K562 (cell line): Measurements from ENCODE around the gene CHDH. TPM values are rescaled to one million over a fixed set of nuclear protein-coding genes. Genes with fewer than 3 reads are reported as not detected.

Source experiments
- CHD1 ChIP-seq: fragments of 200-600 bp; sonication (generic); IDR thresholded peaks from one replicate; pipeline ENCODE4 v1.6.1; 2012; ENCODE audit warnings: mild to moderate bottlenecking, moderate library complexity, low read length, inconsistent platforms
- KDM4B ChIP-seq, 2 experiments: fragments of 450-650 bp in 1 of 2; sonication (generic) in 1 of 2; IDR thresholded peaks; 2 replicates each; pipeline ENCODE4 v1.6.1; 2016 to 2017; ENCODE audit warnings: borderline replicate concordance in 2 of 2, antibody characterized with exemption in 1 of 2, low read depth in 1 of 2, mild to moderate bottlenecking in 1 of 2
- MBD2 ChIP-seq: sonication (generic); IDR thresholded peaks from 2 replicates; pipeline ENCODE4 v1.6.1; 2016; ENCODE audit warnings: low read depth, borderline replicate concordance
- NR2C1 ChIP-seq, 2 experiments: fragments of 450-650 bp; IDR thresholded peaks; 2 replicates each; pipeline ENCODE4 v1.6.1; 2017; ENCODE audit warnings: mild to moderate bottlenecking in 2 of 2, antibody characterized with exemption in 1 of 2, inconsistent platforms in 1 of 2, missing compliant biosample characterization in 1 of 2, missing genetic modification characterization in 1 of 2
- PHF20 ChIP-seq: fragments of 450-650 bp; IDR thresholded peaks from 2 replicates; pipeline ENCODE4 v1.6.1; 2018; ENCODE audit not compliant: partially characterized antibody
- TAF7 ChIP-seq: fragments of 450-650 bp; IDR thresholded peaks from 2 replicates; pipeline ENCODE4 v1.6.1; 2016; ENCODE audit warnings: missing genetic modification characterization, missing compliant biosample characterization
- TBP ChIP-seq: optimal IDR thresholded peaks from 2 replicates; pipeline ENCODE3; 2011; ENCODE audit warnings: low read depth, low read length, improper control_type of control experiment
- polyA plus RNA-seq, 8 experiments: library from polyadenylated mRNA; depleted of rRNA in 4 of 8; stranded (reverse) in 5 of 8; unstranded in 3 of 8; fragments of >200 nt; fragmentation: Nextera tagmentation in 2 of 8; fragmentation: Illumina TruSeq in 1 of 8; extraction: Ambion mirVana in 2 of 8; extraction: Trizol in 1 of 8; gene quantifications; 2 replicates each; pipeline versions ENCODE4 v1.2.1 to v1.2.3, GENCODE V29; 2011 to 2014; ENCODE audit warnings: inconsistent platforms in 1 of 8, missing spikeins in 1 of 8
- total RNA-seq, 7 experiments: library from RNA; depleted of rRNA in 6 of 7; stranded (reverse); fragments of >200 nt in 6 of 7; fragmentation: Illumina TruSeq in 2 of 7; extraction: Trizol in 2 of 7; gene quantifications; 2 replicates each; pipeline versions ENCODE4 v1.2.1 to v1.2.3, GENCODE V29; 2011 to 2021; ENCODE audit warnings: low replicate concordance in 1 of 7

The CHDH gene
- total and polyA plus RNA-seq, 9 of the 15 experiments (the other 6 are each of a cell fraction or from before 2014, with no cell fraction given): 0.06 to 1.9 (median 0.46) TPM

DNA sequence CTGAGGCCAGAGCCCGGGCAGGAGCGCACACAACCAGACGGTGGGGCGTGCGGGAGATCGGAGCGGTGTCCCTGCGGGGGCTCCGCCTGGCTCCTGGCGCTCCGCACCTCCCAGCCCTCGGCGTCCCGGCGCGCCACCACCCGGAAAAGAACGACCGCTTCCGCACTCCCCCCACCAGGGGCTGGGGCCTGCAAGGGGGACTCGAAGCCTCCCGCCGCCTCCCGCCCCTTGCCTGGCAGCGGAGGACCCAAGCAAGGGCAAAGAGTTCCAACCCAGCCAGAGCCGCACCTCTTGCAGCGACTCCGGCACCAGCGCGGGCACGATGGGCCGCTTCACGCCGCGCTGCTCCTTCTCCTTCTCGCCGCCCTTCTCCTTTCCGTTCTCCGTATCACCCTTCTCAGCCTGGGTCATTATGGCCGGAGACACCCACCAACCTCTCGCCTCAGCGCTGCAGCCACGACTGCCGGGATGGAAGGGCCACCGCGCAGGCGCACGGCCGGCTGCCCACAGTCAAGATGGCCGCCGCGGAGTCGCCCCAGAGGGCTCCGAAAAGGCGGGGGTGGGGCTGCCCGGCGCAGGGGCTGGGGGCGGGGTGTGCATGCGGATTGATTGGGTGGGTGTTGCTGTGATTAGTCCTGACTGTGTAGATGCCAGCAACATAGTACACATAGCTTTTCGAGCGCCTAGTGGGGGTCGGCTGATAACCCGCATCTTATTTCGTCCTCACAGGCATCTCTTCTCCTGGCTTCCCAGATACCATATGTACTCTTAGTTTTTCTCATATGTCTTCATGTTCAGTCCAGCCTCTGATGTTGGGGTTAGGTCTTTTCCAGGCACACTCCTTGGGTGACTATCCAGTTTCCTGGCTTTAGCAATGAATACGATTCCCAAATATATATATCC, 35.7 kb upstream of the CHDH start, which contains the start of gene ACTR8 (continued):
- peak in 1 of 2 experiments; percentile 76; a peak in 1 of 4 replicates for TF ChIP-seq KDM4B (IDR thresholded peaks at IDR 0.05; ENCODE audit: borderline replicate concordance in 2 of 2, low read depth in 1 of 2)
- TF ChIP-seq TAF7 (tag): peak; percentile 90
- TF ChIP-seq PHF20: peak; percentile 76
- TF ChIP-seq NR2C1 (IDR thresholded peaks at IDR 0.05): peak; percentile 55
- TF ChIP-seq NR2C1 (tag; IDR thresholded peaks at IDR 0.05): peak; percentile 63
- TF ChIP-seq CHD1: peak; percentile 56
- peak; percentile 76 for TF ChIP-seq TBP
- peak; percentile 50 for TF ChIP-seq MBD2
